ENCODE measurements around the gene ZNF544.
"Not testable (repeated sequence)": the region's sequence is repeated elsewhere in the genome, so short reads cannot be mapped to it uniquely, and the experiment has no call there.

Gene ZNF544

DNA sequence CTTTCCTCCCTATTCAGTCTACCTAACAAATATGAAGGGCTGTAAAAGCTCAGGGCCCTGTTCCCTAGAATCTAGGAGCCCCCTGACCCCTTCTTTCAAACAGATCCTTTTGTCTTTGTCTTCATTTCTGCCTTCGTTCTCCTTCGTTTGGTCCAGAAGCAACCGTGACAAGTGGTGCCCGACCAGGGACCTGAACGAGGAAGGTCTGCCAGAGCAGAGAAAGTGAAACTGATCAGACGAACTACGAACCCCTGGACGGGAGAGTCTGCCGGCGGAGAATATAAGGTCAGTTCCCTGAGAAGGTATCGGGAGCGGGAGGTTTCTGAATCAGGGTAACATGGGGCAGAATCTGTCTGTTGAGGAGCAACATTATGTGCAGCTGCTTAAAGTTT lies 77.2 kb downstream of the ZNF544 start (continued):
- TF ChIP-seq, protein P1, sequence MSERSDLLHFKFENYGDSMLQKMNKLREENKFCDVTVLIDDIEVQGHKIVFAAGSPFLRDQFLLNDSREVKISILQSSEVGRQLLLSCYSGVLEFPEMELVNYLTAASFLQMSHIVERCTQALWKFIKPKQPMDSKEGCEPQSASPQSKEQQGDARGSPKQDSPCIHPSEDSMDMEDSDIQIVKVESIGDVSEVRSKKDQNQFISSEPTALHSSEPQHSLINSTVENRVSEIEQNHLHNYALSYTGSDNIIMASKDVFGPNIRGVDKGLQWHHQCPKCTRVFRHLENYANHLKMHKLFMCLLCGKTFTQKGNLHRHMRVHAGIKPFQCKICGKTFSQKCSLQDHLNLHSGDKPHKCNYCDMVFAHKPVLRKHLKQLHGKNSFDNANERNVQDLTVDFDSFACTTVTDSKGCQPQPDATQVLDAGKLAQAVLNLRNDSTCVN (tag by site-specific recombination; optimal IDR thresholded peaks at IDR 0.05) = no peak
- TF ChIP-seq, protein P2, sequence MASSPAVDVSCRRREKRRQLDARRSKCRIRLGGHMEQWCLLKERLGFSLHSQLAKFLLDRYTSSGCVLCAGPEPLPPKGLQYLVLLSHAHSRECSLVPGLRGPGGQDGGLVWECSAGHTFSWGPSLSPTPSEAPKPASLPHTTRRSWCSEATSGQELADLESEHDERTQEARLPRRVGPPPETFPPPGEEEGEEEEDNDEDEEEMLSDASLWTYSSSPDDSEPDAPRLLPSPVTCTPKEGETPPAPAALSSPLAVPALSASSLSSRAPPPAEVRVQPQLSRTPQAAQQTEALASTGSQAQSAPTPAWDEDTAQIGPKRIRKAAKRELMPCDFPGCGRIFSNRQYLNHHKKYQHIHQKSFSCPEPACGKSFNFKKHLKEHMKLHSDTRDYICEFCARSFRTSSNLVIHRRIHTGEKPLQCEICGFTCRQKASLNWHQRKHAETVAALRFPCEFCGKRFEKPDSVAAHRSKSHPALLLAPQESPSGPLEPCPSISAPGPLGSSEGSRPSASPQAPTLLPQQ (tag by site-specific recombination; IDR thresholded peaks at IDR 0.05) = no peak
- TF ChIP-seq WT1 (tag by site-specific recombination; IDR thresholded peaks at IDR 0.05) (no peak), ZNF654 (tag by site-specific recombination; IDR thresholded peaks at IDR 0.05; ENCODE audit: low read depth) (no peak)

DNA sequence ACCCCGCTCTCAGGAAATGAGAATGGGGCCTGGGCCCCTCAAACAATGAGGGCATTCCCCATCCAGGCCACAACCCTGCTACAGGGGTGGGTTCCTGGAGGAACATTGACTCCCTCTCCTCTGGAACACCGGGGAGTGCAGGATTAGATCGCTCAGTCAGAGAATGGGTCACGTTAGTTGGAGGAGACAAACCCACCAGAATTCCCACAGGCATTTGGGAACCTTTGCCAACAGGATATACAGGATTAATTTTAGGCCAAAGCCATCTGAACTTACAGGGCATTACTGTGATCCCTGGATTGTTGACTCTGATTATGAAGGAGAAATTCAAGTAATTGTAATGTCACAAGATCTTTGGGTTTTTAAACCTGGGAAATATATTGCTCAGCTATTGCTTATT lies 79.0 kb downstream of the ZNF544 start:
- Histone ChIP-seq H3K4me3 (ENCODE audit: low read depth, low read length) (no peak overlapping the region), H3K9me3 (ENCODE audit: control insufficient read depth, insufficient read depth, low read depth, low read length) (no peaks in the 10 kb centered on the region), H3K27ac (ENCODE audit: extremely low read depth, low read depth, low read length) (no peak overlapping the region), H3K4me1 (ENCODE audit: control insufficient read depth, insufficient read depth, low read length) (no peaks in the 10 kb centered on the region), H3K36me3 (ENCODE audit: control insufficient read depth in 2 of 2, insufficient read depth in 1 of 2, low read length in 2 of 2) (peaks cover 35 to 61% of the 10 kb centered on the region in 2 experiments)
- no peak for TF ChIP-seq ZNF423 (tag by site-specific recombination; IDR thresholded peaks at IDR 0.05)
- no peak for TF ChIP-seq WT1 (tag by site-specific recombination; IDR thresholded peaks at IDR 0.05)
- TF ChIP-seq ZNF23 (tag by site-specific recombination; IDR thresholded peaks at IDR 0.05; ENCODE audit: borderline replicate concordance) = no peak
- no peak for TF ChIP-seq ZNF2 (tag by site-specific recombination; IDR thresholded peaks at IDR 0.05)
- TF ChIP-seq, protein P3, sequence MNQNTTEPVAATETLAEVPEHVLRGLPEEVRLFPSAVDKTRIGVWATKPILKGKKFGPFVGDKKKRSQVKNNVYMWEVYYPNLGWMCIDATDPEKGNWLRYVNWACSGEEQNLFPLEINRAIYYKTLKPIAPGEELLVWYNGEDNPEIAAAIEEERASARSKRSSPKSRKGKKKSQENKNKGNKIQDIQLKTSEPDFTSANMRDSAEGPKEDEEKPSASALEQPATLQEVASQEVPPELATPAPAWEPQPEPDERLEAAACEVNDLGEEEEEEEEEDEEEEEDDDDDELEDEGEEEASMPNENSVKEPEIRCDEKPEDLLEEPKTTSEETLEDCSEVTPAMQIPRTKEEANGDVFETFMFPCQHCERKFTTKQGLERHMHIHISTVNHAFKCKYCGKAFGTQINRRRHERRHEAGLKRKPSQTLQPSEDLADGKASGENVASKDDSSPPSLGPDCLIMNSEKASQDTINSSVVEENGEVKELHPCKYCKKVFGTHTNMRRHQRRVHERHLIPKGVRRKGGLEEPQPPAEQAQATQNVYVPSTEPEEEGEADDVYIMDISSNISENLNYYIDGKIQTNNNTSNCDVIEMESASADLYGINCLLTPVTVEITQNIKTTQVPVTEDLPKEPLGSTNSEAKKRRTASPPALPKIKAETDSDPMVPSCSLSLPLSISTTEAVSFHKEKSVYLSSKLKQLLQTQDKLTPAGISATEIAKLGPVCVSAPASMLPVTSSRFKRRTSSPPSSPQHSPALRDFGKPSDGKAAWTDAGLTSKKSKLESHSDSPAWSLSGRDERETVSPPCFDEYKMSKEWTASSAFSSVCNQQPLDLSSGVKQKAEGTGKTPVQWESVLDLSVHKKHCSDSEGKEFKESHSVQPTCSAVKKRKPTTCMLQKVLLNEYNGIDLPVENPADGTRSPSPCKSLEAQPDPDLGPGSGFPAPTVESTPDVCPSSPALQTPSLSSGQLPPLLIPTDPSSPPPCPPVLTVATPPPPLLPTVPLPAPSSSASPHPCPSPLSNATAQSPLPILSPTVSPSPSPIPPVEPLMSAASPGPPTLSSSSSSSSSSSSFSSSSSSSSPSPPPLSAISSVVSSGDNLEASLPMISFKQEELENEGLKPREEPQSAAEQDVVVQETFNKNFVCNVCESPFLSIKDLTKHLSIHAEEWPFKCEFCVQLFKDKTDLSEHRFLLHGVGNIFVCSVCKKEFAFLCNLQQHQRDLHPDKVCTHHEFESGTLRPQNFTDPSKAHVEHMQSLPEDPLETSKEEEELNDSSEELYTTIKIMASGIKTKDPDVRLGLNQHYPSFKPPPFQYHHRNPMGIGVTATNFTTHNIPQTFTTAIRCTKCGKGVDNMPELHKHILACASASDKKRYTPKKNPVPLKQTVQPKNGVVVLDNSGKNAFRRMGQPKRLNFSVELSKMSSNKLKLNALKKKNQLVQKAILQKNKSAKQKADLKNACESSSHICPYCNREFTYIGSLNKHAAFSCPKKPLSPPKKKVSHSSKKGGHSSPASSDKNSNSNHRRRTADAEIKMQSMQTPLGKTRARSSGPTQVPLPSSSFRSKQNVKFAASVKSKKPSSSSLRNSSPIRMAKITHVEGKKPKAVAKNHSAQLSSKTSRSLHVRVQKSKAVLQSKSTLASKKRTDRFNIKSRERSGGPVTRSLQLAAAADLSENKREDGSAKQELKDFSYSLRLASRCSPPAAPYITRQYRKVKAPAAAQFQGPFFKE (tag by site-specific recombination; IDR thresholded peaks at IDR 0.05; ENCODE audit: borderline replicate concordance) = no peak
- TF ChIP-seq ZNF19 (tag by site-specific recombination; IDR thresholded peaks at IDR 0.05; ENCODE audit: low read depth) = no peak
- TF ChIP-seq ZNF10 (tag by site-specific recombination; IDR thresholded peaks at IDR 0.05) = no peak
- TF ChIP-seq, protein P4, sequence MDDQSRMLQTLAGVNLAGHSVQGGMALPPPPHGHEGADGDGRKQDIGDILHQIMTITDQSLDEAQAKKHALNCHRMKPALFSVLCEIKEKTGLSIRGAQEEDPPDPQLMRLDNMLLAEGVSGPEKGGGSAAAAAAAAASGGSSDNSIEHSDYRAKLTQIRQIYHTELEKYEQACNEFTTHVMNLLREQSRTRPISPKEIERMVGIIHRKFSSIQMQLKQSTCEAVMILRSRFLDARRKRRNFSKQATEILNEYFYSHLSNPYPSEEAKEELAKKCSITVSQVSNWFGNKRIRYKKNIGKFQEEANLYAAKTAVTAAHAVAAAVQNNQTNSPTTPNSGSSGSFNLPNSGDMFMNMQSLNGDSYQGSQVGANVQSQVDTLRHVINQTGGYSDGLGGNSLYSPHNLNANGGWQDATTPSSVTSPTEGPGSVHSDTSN (CRISPR knock-in tag; IDR thresholded peaks at IDR 0.05) = no peak
- no peak for TF ChIP-seq ZNF146 (tag by site-specific recombination; IDR thresholded peaks at IDR 0.05)
- no peak for TF ChIP-seq PRDM1 (tag by site-specific recombination; IDR thresholded peaks at IDR 0.05)
- no peak for TF ChIP-seq ZNF785 (tag by site-specific recombination; IDR thresholded peaks at IDR 0.05)
- no peak for TF ChIP-seq KLF10 (tag by site-specific recombination; IDR thresholded peaks at IDR 0.05)
- TF ChIP-seq, protein P5, sequence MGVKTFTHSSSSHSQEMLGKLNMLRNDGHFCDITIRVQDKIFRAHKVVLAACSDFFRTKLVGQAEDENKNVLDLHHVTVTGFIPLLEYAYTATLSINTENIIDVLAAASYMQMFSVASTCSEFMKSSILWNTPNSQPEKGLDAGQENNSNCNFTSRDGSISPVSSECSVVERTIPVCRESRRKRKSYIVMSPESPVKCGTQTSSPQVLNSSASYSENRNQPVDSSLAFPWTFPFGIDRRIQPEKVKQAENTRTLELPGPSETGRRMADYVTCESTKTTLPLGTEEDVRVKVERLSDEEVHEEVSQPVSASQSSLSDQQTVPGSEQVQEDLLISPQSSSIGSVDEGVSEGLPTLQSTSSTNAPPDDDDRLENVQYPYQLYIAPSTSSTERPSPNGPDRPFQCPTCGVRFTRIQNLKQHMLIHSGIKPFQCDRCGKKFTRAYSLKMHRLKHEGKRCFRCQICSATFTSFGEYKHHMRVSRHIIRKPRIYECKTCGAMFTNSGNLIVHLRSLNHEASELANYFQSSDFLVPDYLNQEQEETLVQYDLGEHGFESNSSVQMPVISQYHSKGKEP (tag by site-specific recombination; IDR thresholded peaks at IDR 0.05) = no peak
- TF ChIP-seq, protein P6, sequence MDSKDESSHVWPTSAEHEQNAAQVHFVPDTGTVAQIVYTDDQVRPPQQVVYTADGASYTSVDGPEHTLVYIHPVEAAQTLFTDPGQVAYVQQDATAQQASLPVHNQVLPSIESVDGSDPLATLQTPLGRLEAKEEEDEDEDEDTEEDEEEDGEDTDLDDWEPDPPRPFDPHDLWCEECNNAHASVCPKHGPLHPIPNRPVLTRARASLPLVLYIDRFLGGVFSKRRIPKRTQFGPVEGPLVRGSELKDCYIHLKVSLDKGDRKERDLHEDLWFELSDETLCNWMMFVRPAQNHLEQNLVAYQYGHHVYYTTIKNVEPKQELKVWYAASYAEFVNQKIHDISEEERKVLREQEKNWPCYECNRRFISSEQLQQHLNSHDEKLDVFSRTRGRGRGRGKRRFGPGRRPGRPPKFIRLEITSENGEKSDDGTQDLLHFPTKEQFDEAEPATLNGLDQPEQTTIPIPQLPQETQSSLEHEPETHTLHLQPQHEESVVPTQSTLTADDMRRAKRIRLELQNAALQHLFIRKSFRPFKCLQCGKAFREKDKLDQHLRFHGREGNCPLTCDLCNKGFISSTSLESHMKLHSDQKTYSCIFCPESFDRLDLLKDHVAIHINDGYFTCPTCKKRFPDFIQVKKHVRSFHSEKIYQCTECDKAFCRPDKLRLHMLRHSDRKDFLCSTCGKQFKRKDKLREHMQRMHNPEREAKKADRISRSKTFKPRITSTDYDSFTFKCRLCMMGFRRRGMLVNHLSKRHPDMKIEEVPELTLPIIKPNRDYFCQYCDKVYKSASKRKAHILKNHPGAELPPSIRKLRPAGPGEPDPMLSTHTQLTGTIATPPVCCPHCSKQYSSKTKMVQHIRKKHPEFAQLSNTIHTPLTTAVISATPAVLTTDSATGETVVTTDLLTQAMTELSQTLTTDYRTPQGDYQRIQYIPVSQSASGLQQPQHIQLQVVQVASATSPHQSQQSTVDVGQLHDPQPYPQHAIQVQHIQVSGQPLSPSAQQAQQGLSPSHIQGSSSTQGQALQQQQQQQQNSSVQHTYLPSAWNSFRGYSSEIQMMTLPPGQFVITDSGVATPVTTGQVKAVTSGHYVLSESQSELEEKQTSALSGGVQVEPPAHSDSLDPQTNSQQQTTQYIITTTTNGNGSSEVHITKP (tag by site-specific recombination; IDR thresholded peaks at IDR 0.05) = no peak
- ChIA-PET POLR2A (no interaction called here), CTCF (interaction anchor here (0.6 to 0.8 kb wide), 3 partner anchors 10 to 125 kb away, joined by 3 read pairs; no protein-coding TSS in a partner anchor)

DNA sequence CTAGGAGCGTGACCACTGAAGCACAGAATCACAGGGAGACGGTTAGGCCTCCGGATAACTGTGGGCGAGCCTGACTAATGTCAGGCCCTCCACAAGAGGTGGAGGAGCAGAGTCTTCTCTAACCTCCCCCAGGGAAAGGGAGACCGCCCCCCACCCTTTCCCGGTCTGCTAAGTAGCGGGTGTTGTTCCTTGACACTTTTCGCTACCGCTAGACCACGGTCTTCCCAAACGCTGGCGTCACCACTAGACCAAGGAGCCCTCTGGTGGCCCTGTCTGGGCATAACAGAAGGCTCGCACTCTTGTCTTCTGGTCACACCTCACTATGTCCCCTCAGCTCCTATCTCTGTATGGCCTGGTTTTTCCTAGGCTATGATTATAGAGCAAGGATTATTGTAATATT lies 82.0 kb downstream of the ZNF544 start:
- H3K4me1 ChIP-seq (ENCODE audit: control insufficient read depth, insufficient read depth, low read length); H3K27ac ChIP-seq (ENCODE audit: extremely low read depth, low read depth, low read length); H3K4me3 ChIP-seq (ENCODE audit: low read depth, low read length); POLR2A ChIA-PET; CTCF ChIA-PET; H3K9me3 ChIP-seq (ENCODE audit: control insufficient read depth, insufficient read depth, low read depth, low read length): not testable (repeated sequence)
- H3K36me3 ChIP-seq (ENCODE audit: control insufficient read depth in 2 of 2, insufficient read depth in 1 of 2, low read length in 2 of 2) = peaks cover 48 to 90% of the 10 kb centered on the region in 2 experiments

Data from HEK293 (cell line).